ENCODE measurements around the gene LARGE2.

LARGE2 gene

DNA sequence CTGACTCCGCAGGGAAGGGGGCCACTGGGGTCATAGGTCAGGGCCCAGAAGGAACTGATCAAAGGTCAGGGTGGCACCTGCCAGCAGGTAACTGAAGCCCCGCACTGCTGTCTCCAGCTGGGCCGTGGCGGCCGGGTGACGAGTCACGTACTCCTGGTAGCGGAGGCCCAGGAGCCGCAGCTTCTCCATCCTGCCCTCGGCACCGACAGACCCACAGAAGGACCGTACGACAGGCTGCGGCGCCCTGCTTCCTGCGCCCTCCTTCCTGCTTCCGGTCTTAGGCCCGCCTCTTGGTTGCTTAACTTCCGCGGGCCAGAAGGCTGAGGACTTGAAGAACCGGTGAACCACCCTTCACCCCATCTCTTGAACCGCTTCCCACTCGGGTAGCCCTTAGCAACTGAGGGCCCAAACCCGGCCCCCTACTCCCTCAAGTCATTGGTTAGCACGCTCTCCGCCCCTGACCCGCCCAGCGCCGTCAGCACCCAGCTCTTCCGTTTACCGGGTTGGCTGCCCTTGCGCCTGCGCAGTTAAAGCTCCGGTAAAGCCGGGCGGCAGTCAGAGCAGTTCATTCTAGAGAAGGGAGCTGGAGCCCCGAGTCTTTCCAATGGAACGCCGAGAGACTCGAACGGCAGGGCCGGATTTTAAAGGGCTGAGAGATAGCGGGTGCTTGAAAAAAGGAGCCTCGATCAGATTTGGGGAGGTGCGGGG lies 4.7 kb upstream of the LARGE2 start, which contains the start of gene PEX16:
Gene PEX16 (minus strand): TSS at position 255 of the 708 bp plus-strand sequence. CDS start 66 bp downstream, at position 189.
- peak; percentile 99 for DNase-seq

DNA sequence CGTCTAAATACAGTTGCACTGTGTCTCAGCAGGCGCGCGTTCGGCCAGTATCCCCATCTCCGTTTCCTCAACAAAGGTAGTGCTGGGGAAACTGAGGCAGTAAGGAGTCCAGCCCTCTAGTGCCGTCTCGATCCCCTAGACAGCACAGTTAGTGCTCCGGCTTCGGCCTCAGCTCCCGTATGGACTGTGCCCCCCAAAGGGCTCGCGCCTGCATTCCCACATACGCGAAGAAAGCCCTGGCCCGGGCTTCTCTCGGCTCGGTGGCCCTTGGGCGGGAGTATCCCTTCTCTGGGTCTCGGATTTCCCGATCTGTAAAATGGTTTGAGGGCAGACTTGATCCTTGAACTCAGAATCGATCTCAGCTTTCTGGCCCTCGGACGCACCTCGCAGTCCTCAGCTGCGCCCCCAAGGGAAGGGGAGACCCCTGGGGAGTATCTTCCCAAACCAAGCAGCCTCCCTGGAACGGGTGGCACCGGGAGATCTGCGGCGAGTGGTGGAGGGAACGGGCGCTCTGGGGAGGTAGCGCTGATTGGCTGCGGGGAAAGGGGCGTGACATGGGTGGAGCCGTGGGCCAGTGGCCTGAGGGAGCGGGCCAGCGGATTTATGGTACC lies 4.0 kb upstream of the LARGE2 start:
- peak; percentile 88 for DNase-seq

GRCh38 chr11:45918962-45919675 lies 3.3 kb upstream of the LARGE2 start:
- DNase-seq: no peak

- no peak for DNase-seq
Observed at GRCh38 chr11:45919806-45920530, 2.5 kb upstream of the LARGE2 start.

GRCh38 chr11:45920531-45921477 lies 1.7 kb upstream of the LARGE2 start:
- DNase-seq: no peak

GRCh38 chr11:45921561-45922424 lies 663 bp upstream of the LARGE2 start:
- no peak for DNase-seq

DNA sequence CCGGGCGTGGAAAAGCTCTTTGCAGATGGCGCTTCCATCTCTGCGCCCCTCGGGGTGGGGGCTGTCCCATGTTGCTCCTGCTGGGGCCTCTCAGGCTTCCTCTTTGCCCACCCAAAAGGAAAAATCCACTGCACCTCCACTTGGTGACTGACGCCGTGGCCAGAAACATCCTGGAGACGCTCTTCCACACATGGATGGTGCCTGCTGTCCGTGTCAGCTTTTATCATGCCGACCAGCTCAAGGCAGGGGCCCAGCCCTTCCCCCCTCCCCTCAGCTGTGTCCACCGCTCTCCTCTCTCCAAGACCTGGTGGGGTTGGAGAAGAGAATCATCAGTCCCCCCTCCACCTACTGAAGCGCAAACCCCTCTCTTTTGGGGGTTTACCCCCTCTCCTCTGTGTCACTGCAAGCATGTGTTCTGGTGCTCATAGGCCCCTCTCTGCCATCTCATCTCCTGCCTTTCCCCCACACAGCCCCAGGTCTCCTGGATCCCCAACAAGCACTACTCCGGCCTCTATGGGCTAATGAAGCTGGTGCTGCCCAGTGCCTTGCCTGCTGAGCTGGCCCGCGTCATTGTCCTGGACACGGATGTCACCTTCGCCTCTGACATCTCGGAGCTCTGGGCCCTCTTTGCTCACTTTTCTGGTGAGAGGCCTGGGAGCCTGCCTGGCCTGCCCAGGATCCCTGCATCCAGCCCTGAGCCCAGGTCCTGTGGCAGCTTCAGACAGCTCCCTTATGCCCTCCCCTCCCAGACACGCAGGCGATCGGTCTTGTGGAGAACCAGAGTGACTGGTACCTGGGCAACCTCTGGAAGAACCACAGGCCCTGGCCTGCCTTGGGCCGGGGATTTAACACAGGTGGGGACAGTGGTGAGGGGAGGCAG lies 1.8 kb downstream of the LARGE2 start:
- DNase-seq: no peak

GRCh38 chr11:45924927-45925326 lies 2.5 kb downstream of the LARGE2 start:
- DNase-seq: no peak

GRCh38 chr11:45925550-45925949 lies 3.1 kb downstream of the LARGE2 start:
- DNase-seq: no peak

DNA sequence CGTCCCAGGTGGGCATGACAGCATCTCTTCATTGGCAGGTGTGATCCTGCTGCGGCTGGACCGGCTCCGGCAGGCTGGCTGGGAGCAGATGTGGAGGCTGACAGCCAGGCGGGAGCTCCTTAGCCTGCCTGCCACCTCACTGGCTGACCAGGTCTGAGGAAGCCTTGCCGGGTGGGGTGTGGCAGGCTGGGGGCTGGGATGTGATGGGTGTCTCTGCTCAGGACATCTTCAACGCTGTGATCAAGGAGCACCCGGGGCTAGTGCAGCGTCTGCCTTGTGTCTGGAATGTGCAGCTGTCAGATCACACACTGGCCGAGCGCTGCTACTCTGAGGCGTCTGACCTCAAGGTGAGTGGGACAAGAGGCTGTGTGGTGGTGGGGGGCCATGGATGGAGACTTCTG lies 3.5 kb downstream of the LARGE2 start:
- DNase-seq: no peak

- DNase-seq: no peak
Observed at GRCh38 chr11:45926536-45927331, 4.3 kb downstream of the LARGE2 start.

GRCh38 chr11:45927332-45927683 lies 4.9 kb downstream of the LARGE2 start:
- no peak for DNase-seq

DNA sequence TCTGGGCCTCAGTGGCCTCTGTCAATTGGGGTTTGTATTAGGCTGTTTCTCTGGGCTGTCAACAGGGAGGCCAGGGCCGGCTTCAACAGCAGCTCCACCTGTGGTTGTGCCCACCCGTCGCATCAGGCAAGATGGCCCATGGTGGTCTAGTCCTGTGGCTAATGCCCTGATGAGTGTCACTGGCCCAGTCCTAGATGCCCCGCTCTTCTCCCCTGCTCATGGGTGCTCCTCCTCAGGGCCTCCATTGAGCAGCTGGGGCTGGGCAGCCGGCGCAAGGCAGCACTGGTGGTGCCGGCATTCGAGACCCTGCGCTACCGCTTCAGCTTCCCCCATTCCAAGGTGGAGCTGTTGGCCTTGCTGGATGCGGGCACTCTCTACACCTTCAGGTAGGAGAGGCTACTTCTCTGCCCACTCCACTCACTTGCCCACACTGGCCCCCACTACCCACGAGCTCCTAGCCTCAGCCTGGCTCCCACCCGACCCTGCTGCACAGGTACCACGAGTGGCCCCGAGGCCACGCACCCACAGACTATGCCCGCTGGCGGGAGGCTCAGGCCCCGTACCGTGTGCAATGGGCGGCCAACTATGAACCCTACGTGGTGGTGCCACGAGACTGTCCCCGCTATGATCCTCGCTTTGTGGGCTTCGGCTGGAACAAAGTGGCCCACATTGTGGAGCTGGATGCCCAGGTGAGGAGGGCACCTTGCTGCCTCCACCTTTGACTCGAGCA lies 5.4 kb downstream of the LARGE2 start:
- DNase-seq: no peak

- no peak for DNase-seq
Observed at GRCh38 chr11:45928535-45929215, 6.2 kb downstream of the LARGE2 start.

GRCh38 chr11:45929486-45930030 lies 7.1 kb downstream of the LARGE2 start:
- no peak for DNase-seq

- DNase-seq: peak; percentile 67
Observed at GRCh38 chr11:45930031-45930794, 7.8 kb downstream of the LARGE2 start.

Measured in hematopoietic multipotent progenitor cell treated with erythropoietin and hydrocortisone succinate and interleukin-3 and kit ligand, for 6 days (in vitro differentiated cells).